Measurements from ENCODE around the gene WDR64. TPM values are rescaled to one million over a fixed set of nuclear protein-coding genes. Genes with fewer than 3 reads are reported as not detected.

WDR64 gene
- total and polyA plus RNA-seq, 2 of the 4 experiments (the other 2 are of a cell fraction), result not detected

GRCh38 chr1:241654019-241654418, 1.9 kb downstream of the WDR64 start:
- no peak overlapping the region for H3K27ac ChIP-seq (ENCODE audit: insufficient read depth, low read length)
- H4K20me1 ChIP-seq (ENCODE audit: insufficient read depth, low read length), result no peaks in the 10 kb centered on the region
- DNase-seq (no peak), ATAC-seq (ENCODE audit: low read depth) (no peak)
- intact Hi-C loops (cut with micrococcal nuclease), result no loop called here
- dilution Hi-C loops (cut with HindIII; ENCODE audit: low sequenced_read_pairs, unreplicated experiment), result no loop called here
- no peaks in the 10 kb centered on the region for H3K36me3 ChIP-seq (ENCODE audit: control insufficient read depth, insufficient read depth, low read length)
- no peaks in the 10 kb centered on the region; the same call in 1 of the 2 replicates for H3K9me3 ChIP-seq (ENCODE audit: control insufficient read depth, insufficient read depth, low read length)
- in situ Hi-C loops (cut with MboI; ENCODE audit: low sequenced_read_pairs), result no loop called here
- no peak for TF ChIP-seq CHD1 (IDR thresholded peaks at IDR 0.05; ENCODE audit: low read depth, low read length)
- TF ChIP-seq CEBPB (IDR thresholded peaks at IDR 0.05; ENCODE audit: low read depth, low read length), result no peak
- no peak for TF ChIP-seq USF2 (IDR thresholded peaks at IDR 0.05; ENCODE audit: low read depth, low read length)
- no peak overlapping the region for H4K5ac ChIP-seq (ENCODE audit: low read depth, low read length)
- H2AK5ac ChIP-seq (ENCODE audit: low read depth, low read length), result no peak overlapping the region
- no peaks in the 10 kb centered on the region for H3K9me1 ChIP-seq (ENCODE audit: insufficient read depth, low read length)
- no peaks in the 10 kb centered on the region for H3K4me1 ChIP-seq (ENCODE audit: control insufficient read depth, insufficient read depth, low read length)
- no peak overlapping the region for H3K23ac ChIP-seq (ENCODE audit: low read depth, low read length)
- BruUV-seq (replicated peaks), result no TSS peak
- H2BK20ac ChIP-seq (ENCODE audit: low read depth, low read length), result no peak overlapping the region
- H3K56ac ChIP-seq (ENCODE audit: extremely low read depth, insufficient read depth, low read length), result no peak overlapping the region
- H2BK5ac ChIP-seq (ENCODE audit: low read depth, low read length, poor library complexity, severe bottlenecking), result no peak overlapping the region
- H2BK15ac ChIP-seq (ENCODE audit: low read depth, low read length), result no peak overlapping the region
- no peak overlapping the region for H4K91ac ChIP-seq (ENCODE audit: insufficient read depth, low read depth, low read length)
- CTCF ChIA-PET, result interaction anchor here (0.7 to 1.1 kb wide), 2 partner anchors 10 to 11 kb away, joined by 3 to 4 read pairs; no protein-coding TSS in a partner anchor
- H2BK120ac ChIP-seq (ENCODE audit: low read depth, low read length), result no peak overlapping the region
- H4K8ac ChIP-seq (ENCODE audit: low read depth in 2 of 2, low read length in 2 of 2), result no peak overlapping the region
- H3K18ac ChIP-seq (ENCODE audit: low read depth, low read length), result no peak overlapping the region
- H3K27me3 ChIP-seq (ENCODE audit: control insufficient read depth, insufficient read depth, low read length), result peaks cover 2% of the 10 kb centered on the region
- no peak overlapping the region for H2AFZ ChIP-seq (replicated peaks; ENCODE audit: low read length, poor library complexity)
- H2AK9ac ChIP-seq (replicated peaks; ENCODE audit: low read depth, low read length, poor library complexity), result no peak overlapping the region
- H3K79me1 ChIP-seq (ENCODE audit: low read depth in 1 of 2, low read length in 2 of 2), result no peaks in the 10 kb centered on the region
- POLR2A ChIA-PET (ENCODE audit: unreplicated experiment), result no interaction called here
- no peak overlapping the region for H3K9ac ChIP-seq (ENCODE audit: low read depth, low read length)
- no peak overlapping the region for H3K4ac ChIP-seq (ENCODE audit: low read depth, low read length)
- no CpG with 5 or more reads among the region's 1 CpG for WGBS, 2 experiments (ENCODE audit: extremely low coverage in 2 of 2, insufficient read length in 1 of 2)
- no peak overlapping the region for H3K14ac ChIP-seq (replicated peaks; ENCODE audit: low read depth, low read length)
- no peak overlapping the region for H3K4me2 ChIP-seq (ENCODE audit: low read depth, low read length)
- H3K4me3 ChIP-seq (ENCODE audit: insufficient read depth, low read depth, low read length), result no peak overlapping the region
